NCI-H524 (cell line): ENCODE data around the gene GCKR.
"Not testable (repeated sequence)": the region's sequence is repeated elsewhere in the genome, so short reads cannot be mapped to it uniquely, and the experiment has no call there.

Experiments used
- DNase-seq, 2 experiments: peaks; one replicate each; lab custom pipeline; 2025; lab: John Stamatoyannopoulos, UW

GCKR gene

GRCh38 chr2:27507293-27507692 is 10.7 kb downstream of the GCKR start:
- no peak for DNase-seq

- peak; percentile 10 to 48 for DNase-seq
Measured at GRCh38 chr2:27509326-27509725, 12.7 kb downstream of the GCKR start.

GRCh38 chr2:27518113-27518781 is 21.6 kb downstream of the GCKR start:
- no peak for DNase-seq

GRCh38 chr2:27518782-27519113 is 22.1 kb downstream of the GCKR start:
- no peak for DNase-seq

- DNase-seq = peak in 1 of 2 experiments; percentile 20
Measured at GRCh38 chr2:27520316-27520715, 23.7 kb downstream of the GCKR start.

GRCh38 chr2:27522400-27522945 is 25.8 kb downstream of the GCKR start:
- DNase-seq = no peak

GRCh38 chr2:27527182-27527581 is 30.5 kb downstream of the GCKR start:
- DNase-seq = no peak

GRCh38 chr2:27531983-27532382 is 35.3 kb downstream of the GCKR start:
- no peak for DNase-seq

- no peak for DNase-seq
Measured at GRCh38 chr2:27537287-27537686, 40.6 kb downstream of the GCKR start.

- not testable (repeated sequence) for DNase-seq
Measured at GRCh38 chr2:27538839-27539450, 42.3 kb downstream of the GCKR start.

- not testable (repeated sequence) for DNase-seq
Measured at GRCh38 chr2:27539649-27540048, 43.0 kb downstream of the GCKR start.

GRCh38 chr2:27544143-27544821 is 47.6 kb downstream of the GCKR start:
- DNase-seq = no peak

GRCh38 chr2:27545348-27546141 is 48.9 kb downstream of the GCKR start:
- no peak for DNase-seq

GRCh38 chr2:27549303-27549702 is 52.7 kb downstream of the GCKR start:
- no peak for DNase-seq

GRCh38 chr2:27551514-27551913 is 54.9 kb downstream of the GCKR start:
- no peak for DNase-seq

GRCh38 chr2:27552941-27553340 is 56.3 kb downstream of the GCKR start:
- DNase-seq = no peak

- DNase-seq = not testable (repeated sequence)
Measured at GRCh38 chr2:27554451-27554850, 57.8 kb downstream of the GCKR start.

GRCh38 chr2:27559228-27559627 is 62.6 kb downstream of the GCKR start:
- DNase-seq = no peak

- DNase-seq = no peak
Measured at GRCh38 chr2:27561060-27561459, 64.4 kb downstream of the GCKR start.

- DNase-seq = no peak
Measured at GRCh38 chr2:27566628-27567027, 70.0 kb downstream of the GCKR start.

GRCh38 chr2:27569398-27569797 is 72.8 kb downstream of the GCKR start:
- no peak for DNase-seq

GRCh38 chr2:27571197-27571596 is 74.6 kb downstream of the GCKR start:
- DNase-seq = no peak
